Astrocyte of the spinal cord (primary cell): Measurements from ENCODE around the gene HOMER1.
"Not testable (repeated sequence)": the region's sequence is repeated elsewhere in the genome, so short reads cannot be mapped to it uniquely, and the experiment has no call there.

Source experiments
- DNase-seq: peaks from one replicate; pipeline ENCODE4 v3.0.0; 2011; ENCODE audit warnings: low read depth, low spot score
- H3K4me3 ChIP-seq: 2 replicates; pipeline ENCODE4 v1.5.1; 2011; ENCODE audit warnings: low read depth, mild to moderate bottlenecking, low read length, moderate library complexity
- CTCF ChIP-seq: IDR thresholded peaks from 2 replicates; pipeline ENCODE4 v1.5.1; 2012; ENCODE audit warnings: low read depth, mild to moderate bottlenecking, low read length, inconsistent platforms
- in situ Hi-C: cut with HindIII; loops from 2 replicates; pipeline ENCODE4 v1.10.0; 2017; ENCODE audit warnings: low sequenced_read_pairs

The HOMER1 gene

GRCh38 chr5:79399046-79399445, 114.9 kb downstream of the HOMER1 start:
- no peak overlapping the region for H3K4me3 ChIP-seq
- DNase-seq = no peak
- no peak for TF ChIP-seq CTCF
- in situ Hi-C loops = no loop called here

GRCh38 chr5:79397080-79397479, 116.9 kb downstream of the HOMER1 start:
- no peak overlapping the region for H3K4me3 ChIP-seq
- no peak for DNase-seq
- in situ Hi-C loops = no loop called here
- TF ChIP-seq CTCF = no peak

DNA sequence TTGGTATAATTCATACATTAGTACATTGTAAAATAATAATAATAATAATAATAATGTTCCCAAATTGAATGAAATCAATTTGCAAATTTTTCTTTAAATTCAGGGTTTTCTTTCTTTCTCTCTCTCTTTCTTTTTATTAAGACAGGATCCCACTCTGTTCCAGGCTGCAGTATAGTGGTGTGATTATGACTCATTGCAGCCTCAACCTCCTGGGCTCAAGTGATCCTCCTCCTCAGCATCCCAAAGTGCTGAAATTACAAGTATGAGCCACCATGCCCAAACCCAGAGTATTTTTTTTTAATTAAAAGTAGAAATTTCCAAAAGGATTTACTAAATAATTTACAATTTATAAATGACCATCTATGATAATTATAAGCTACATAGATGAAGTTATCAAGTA, 117.7 kb downstream of the HOMER1 start:
- no peak for TF ChIP-seq CTCF
- H3K4me3 ChIP-seq = no peak overlapping the region
- in situ Hi-C loops = no loop called here
- DNase-seq = peak; percentile 5

- no peak for TF ChIP-seq CTCF
- in situ Hi-C loops = no loop called here
- no peak overlapping the region for H3K4me3 ChIP-seq
- DNase-seq = no peak
These were observed 118.6 kb downstream of the HOMER1 start for GRCh38 chr5:79395296-79395695.

GRCh38 chr5:79392776-79393175, 121.2 kb downstream of the HOMER1 start:
- no peak for TF ChIP-seq CTCF
- no peak overlapping the region for H3K4me3 ChIP-seq
- in situ Hi-C loops = no loop called here
- no peak for DNase-seq

DNA sequence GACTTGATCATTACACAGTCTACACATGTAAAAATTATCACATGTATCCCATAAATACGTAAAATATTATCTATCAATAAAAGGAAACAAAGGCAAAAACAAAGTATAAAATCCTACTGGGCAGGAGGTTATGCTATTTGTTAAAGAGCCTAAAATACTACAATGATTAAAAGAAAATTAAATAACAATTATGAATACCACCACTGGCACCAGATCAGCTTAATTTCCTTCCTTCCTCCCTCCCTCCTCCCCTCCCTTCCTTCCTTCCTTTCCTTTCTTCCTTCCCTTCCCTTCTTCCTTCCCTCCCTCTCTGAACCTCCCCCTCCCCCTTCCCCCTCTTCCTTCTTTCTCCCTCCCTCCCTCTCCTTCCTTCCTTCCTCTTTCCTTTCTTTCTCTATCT, 127.3 kb downstream of the HOMER1 start:
- no peak overlapping the region for H3K4me3 ChIP-seq
- no peak for TF ChIP-seq CTCF
- in situ Hi-C loops = no loop called here
- DNase-seq = no peak

GRCh38 chr5:79385126-79385525, 128.8 kb downstream of the HOMER1 start:
- DNase-seq, in situ Hi-C loops: not testable (repeated sequence)

More at GRCh38 chr5:79385126-79385525, 128.8 kb downstream of the HOMER1 start:
- H3K4me3 ChIP-seq = not testable (repeated sequence)
